Tibial nerve (tissue), 3 donors: ENCODE measurements around the gene LIPC.

Source experiments
- POLR2A ChIP-seq, 2 donors: fragments of 450-650 bp; IDR thresholded peaks; one replicate each; pipeline ENCODE4 v1.6.1; 2017; ENCODE audit warnings: antibody characterized with exemption in 2 of 2, mild to moderate bottlenecking in 2 of 2, moderate library complexity in 2 of 2
- TF ChIP-seq, protein P1 (sequence below), 5 experiments: fragments of 200-600 bp in 3 of 5; fragments of 450-650 bp in 2 of 5; sonication (generic) in 3 of 5; IDR thresholded peaks; one replicate each; pipeline ENCODE4 v1.5.1; 2016 to 2019; ENCODE audit warnings: antibody characterized with exemption in 5 of 5, mild to moderate bottlenecking in 3 of 5, moderate library complexity in 2 of 5

- TF ChIP-seq, protein P1, sequence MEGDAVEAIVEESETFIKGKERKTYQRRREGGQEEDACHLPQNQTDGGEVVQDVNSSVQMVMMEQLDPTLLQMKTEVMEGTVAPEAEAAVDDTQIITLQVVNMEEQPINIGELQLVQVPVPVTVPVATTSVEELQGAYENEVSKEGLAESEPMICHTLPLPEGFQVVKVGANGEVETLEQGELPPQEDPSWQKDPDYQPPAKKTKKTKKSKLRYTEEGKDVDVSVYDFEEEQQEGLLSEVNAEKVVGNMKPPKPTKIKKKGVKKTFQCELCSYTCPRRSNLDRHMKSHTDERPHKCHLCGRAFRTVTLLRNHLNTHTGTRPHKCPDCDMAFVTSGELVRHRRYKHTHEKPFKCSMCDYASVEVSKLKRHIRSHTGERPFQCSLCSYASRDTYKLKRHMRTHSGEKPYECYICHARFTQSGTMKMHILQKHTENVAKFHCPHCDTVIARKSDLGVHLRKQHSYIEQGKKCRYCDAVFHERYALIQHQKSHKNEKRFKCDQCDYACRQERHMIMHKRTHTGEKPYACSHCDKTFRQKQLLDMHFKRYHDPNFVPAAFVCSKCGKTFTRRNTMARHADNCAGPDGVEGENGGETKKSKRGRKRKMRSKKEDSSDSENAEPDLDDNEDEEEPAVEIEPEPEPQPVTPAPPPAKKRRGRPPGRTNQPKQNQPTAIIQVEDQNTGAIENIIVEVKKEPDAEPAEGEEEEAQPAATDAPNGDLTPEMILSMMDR (IDR thresholded peaks at IDR 0.05) = no peak
- no peak for TF ChIP-seq POLR2A (IDR thresholded peaks at IDR 0.05)
Measured at GRCh38 chr15:58486062-58486461, 54.3 kb downstream of the LIPC start.
